Natural killer cell (primary cell): ENCODE measurements around the gene FOXO6. TPM values are rescaled to one million over a fixed set of nuclear protein-coding genes. Genes with fewer than 3 reads are reported as not detected.

ENCODE experiments used
- ATAC-seq, 3 donors: fragments of 150-1000 bp in 2 of 3; fragments of 200-7000 bp in 1 of 3; cut with Tn5 transposase; 1 replicate in 1 of 3; 2 replicates in 2 of 3; pipeline ENCODE4 v1.10.0; 2021; ENCODE audit warnings: mild to moderate bottlenecking in 2 of 3, moderate library complexity in 2 of 3
- DNase-seq, 2 donors: peaks; one replicate each; pipeline versions ENCODE4 v3.0.0 to v3.0.0-alpha.2; 2013 to 2021; ENCODE audit warnings: mixed read lengths in 1 of 2
- H3K27ac ChIP-seq: one replicate; pipeline ENCODE4 v1.5.1; 2013; ENCODE audit warnings: mild to moderate bottlenecking, low read length
- H3K27me3 ChIP-seq: one replicate; pipeline ENCODE4 v1.6.1; 2013; ENCODE audit warnings: low read length; ENCODE audit not compliant: control insufficient read depth, insufficient read depth
- H3K36me3 ChIP-seq: one replicate; pipeline ENCODE4 v1.6.1; 2013; ENCODE audit warnings: low read length; ENCODE audit not compliant: control insufficient read depth, insufficient read depth
- H3K4me1 ChIP-seq: one replicate; pipeline ENCODE4 v1.6.1; 2013; ENCODE audit warnings: low read length; ENCODE audit not compliant: control insufficient read depth, insufficient read depth
- H3K4me3 ChIP-seq: one replicate; pipeline ENCODE4 v1.5.1; 2013; ENCODE audit warnings: low read length
- H3K9me3 ChIP-seq: one replicate; pipeline ENCODE4 v1.6.1; 2013; ENCODE audit warnings: low read length; ENCODE audit not compliant: control insufficient read depth, insufficient read depth
- H3K27ac Mint-ChIP-seq, 2 donors: one replicate each; pipeline ENCODE4 v1.8.0; 2022; ENCODE audit warnings: mild to moderate bottlenecking in 2 of 2, mixed read lengths in 2 of 2, moderate library complexity in 1 of 2
- H3K27me3 Mint-ChIP-seq, 2 donors: one replicate each; pipeline ENCODE4 v1.8.0; 2022; ENCODE audit warnings: low read depth in 2 of 2, mixed read lengths in 2 of 2
- H3K36me3 Mint-ChIP-seq: one replicate; pipeline ENCODE4 v1.8.0; 2022; ENCODE audit warnings: mixed read lengths
- H3K4me1 Mint-ChIP-seq, 2 donors: one replicate each; pipeline ENCODE4 v1.8.0; 2022; ENCODE audit warnings: mixed read lengths in 2 of 2
- H3K4me3 Mint-ChIP-seq: one replicate; pipeline ENCODE4 v1.8.0; 2022; ENCODE audit warnings: mild to moderate bottlenecking, moderate library complexity, mixed read lengths
- H3K9me3 Mint-ChIP-seq, 2 donors: one replicate each; pipeline ENCODE4 v1.8.0; 2022; ENCODE audit warnings: mixed read lengths in 2 of 2
- CTCF ChIP-seq: fragments of 200-600 bp; IDR thresholded peaks from one replicate; pipeline ENCODE4 v1.8.0; 2022; ENCODE audit warnings: antibody characterized with exemption
- WGBS: methylation state at CpG from one replicate; pipeline ENCODE4 v1.1.7; 2013; ENCODE audit warnings: missing lambda C conversion rate; ENCODE audit not compliant: insufficient coverage; 5-methylcytosine and 5-hydroxymethylcytosine counted together
- intact Hi-C: fragments of 100-400 bp; cut with micrococcal nuclease; formaldehyde crosslinking; loops from one replicate; pipeline ENCODE4 v1.14.2; 2022
- total RNA-seq, 4 donors: library from RNA; stranded (reverse); fragments of 120-200 nt in 1 of 4; gene quantifications; one replicate each; pipeline versions ENCODE4 v1.2.3 to v1.2.4, GENCODE V29; 2013 to 2022

The FOXO6 gene
- total RNA-seq, 3 donors from 2014 or later (not counting 1 experiment from before 2014, with no cell fraction given), result 1.2 to 3.3 (median 1.7) TPM

GRCh38 chr1:41420860-41421259, 59.6 kb downstream of the FOXO6 start:
- Histone ChIP-seq H3K27ac (no peak overlapping the region), H3K4me3 (no peak overlapping the region), H3K9me3 (no peaks in the 10 kb centered on the region), H3K4me1 (no peaks in the 10 kb centered on the region), H3K36me3 (no peaks in the 10 kb centered on the region), H3K27me3 (no peaks in the 10 kb centered on the region)
- DNase-seq, result no peak
- WGBS, result 82% methylated on average over 3 of the region's 3 CpGs
- TF ChIP-seq CTCF, result no peak
- Mint-ChIP-seq H3K9me3 (no peaks in the 10 kb centered on the region), H3K4me1 (peaks cover 0 to 11% of the 10 kb centered on the region in 2 donors), H3K4me3 (no peak overlapping the region), H3K36me3 (no peaks in the 10 kb centered on the region), H3K27me3 (peaks cover 0 to 6% of the 10 kb centered on the region in 2 donors), H3K27ac (no peak overlapping the region)
- no peak for ATAC-seq
- intact Hi-C loops, result no loop called here

GRCh38 chr1:41422306-41422705, 61.1 kb downstream of the FOXO6 start:
- no peak for DNase-seq
- no peaks in the 10 kb centered on the region for H3K27me3 ChIP-seq
- no peaks in the 10 kb centered on the region for H3K9me3 ChIP-seq
- Mint-ChIP-seq H3K9me3 (no peaks in the 10 kb centered on the region), H3K27me3 (peaks cover 0 to 4% of the 10 kb centered on the region in 2 donors), H3K36me3 (no peaks in the 10 kb centered on the region), H3K27ac (no peak overlapping the region), H3K4me3 (no peak overlapping the region), H3K4me1 (peaks cover 0 to 6% of the 10 kb centered on the region in 2 donors)
- intact Hi-C loops, result no loop called here
- no peaks in the 10 kb centered on the region for H3K36me3 ChIP-seq
- H3K4me3 ChIP-seq, result no peak overlapping the region
- 81% methylated on average over 6 of the region's 6 CpGs for WGBS
- no peaks in the 10 kb centered on the region for H3K4me1 ChIP-seq
- TF ChIP-seq CTCF, result no peak
- H3K27ac ChIP-seq, result no peak overlapping the region
- ATAC-seq, result no peak

- H3K27ac ChIP-seq, result no peak overlapping the region
- Mint-ChIP-seq H3K4me3 (no peak overlapping the region), H3K27me3 (peaks cover 4 to 6% of the 10 kb centered on the region in 2 donors), H3K27ac (no peak overlapping the region), H3K4me1 (no peaks in the 10 kb centered on the region), H3K9me3 (no peaks in the 10 kb centered on the region), H3K36me3 (no peaks in the 10 kb centered on the region)
- no peaks in the 10 kb centered on the region for H3K4me1 ChIP-seq
- ATAC-seq, result no peak
- WGBS, result 65% methylated on average over 38 of the region's 38 CpGs
- no peaks in the 10 kb centered on the region for H3K27me3 ChIP-seq
- no peak for TF ChIP-seq CTCF
- DNase-seq, result no peak
- no peaks in the 10 kb centered on the region for H3K36me3 ChIP-seq
- no peaks in the 10 kb centered on the region for H3K9me3 ChIP-seq
- intact Hi-C loops, result no loop called here
- no peak overlapping the region for H3K4me3 ChIP-seq
Measured at GRCh38 chr1:41423511-41424191, 62.4 kb downstream of the FOXO6 start.
